ENCODE results near the gene UBE2E2.

UBE2E2 gene

GRCh38 chr3:23198801-23199200, 4.3 kb upstream of the UBE2E2 start:
- no peak overlapping the region for H3K4me3 ChIP-seq (ENCODE audit: low read depth in 1 of 2, low read length in 2 of 2)
- no peaks in the 10 kb centered on the region for H3K4me1 ChIP-seq (ENCODE audit: control insufficient read depth in 1 of 2, insufficient read depth in 2 of 2, low read length in 2 of 2)
- H3K27ac ChIP-seq (ENCODE audit: low read length), result no peak overlapping the region
- H3K9me3 ChIP-seq (ENCODE audit: control insufficient read depth in 1 of 2, low read length in 2 of 2), result no peaks in the 10 kb centered on the region
- no peaks in the 10 kb centered on the region for H3K36me3 ChIP-seq (ENCODE audit: control insufficient read depth in 1 of 2, insufficient read depth in 2 of 2, low read length in 2 of 2)
- no peaks in the 10 kb centered on the region for H3K27me3 ChIP-seq (ENCODE audit: low read depth, low read length)

GRCh38 chr3:23199649-23200048, 3.5 kb upstream of the UBE2E2 start:
- H3K36me3 ChIP-seq (ENCODE audit: control insufficient read depth in 1 of 2, insufficient read depth in 2 of 2, low read length in 2 of 2), result no peaks in the 10 kb centered on the region
- H3K27me3 ChIP-seq (ENCODE audit: low read depth, low read length), result no peaks in the 10 kb centered on the region
- no peaks in the 10 kb centered on the region for H3K9me3 ChIP-seq (ENCODE audit: control insufficient read depth in 1 of 2, low read length in 2 of 2)
- no peak overlapping the region for H3K4me3 ChIP-seq (ENCODE audit: low read depth in 1 of 2, low read length in 2 of 2)
- H3K4me1 ChIP-seq (ENCODE audit: control insufficient read depth in 1 of 2, insufficient read depth in 2 of 2, low read length in 2 of 2), result peaks cover 3% of the 10 kb centered on the region in 2 donors
- no peak overlapping the region for H3K27ac ChIP-seq (ENCODE audit: low read length)

- Histone ChIP-seq H3K27ac (ENCODE audit: low read length) (no peak overlapping the region), H3K36me3 (ENCODE audit: control insufficient read depth in 1 of 2, insufficient read depth in 2 of 2, low read length in 2 of 2) (no peaks in the 10 kb centered on the region), H3K4me1 (ENCODE audit: control insufficient read depth in 1 of 2, insufficient read depth in 2 of 2, low read length in 2 of 2) (peaks cover 7 to 17% of the 10 kb centered on the region in 2 donors), H3K9me3 (ENCODE audit: control insufficient read depth in 1 of 2, low read length in 2 of 2) (no peaks in the 10 kb centered on the region), H3K27me3 (ENCODE audit: low read depth, low read length) (no peaks in the 10 kb centered on the region), H3K4me3 (ENCODE audit: low read depth in 1 of 2, low read length in 2 of 2) (no peak overlapping the region)
These were observed 1.8 kb upstream of the UBE2E2 start for GRCh38 chr3:23201154-23201838.

GRCh38 chr3:23202203-23202920, 765 bp upstream of the UBE2E2 start:
- Histone ChIP-seq H3K27me3 (ENCODE audit: low read depth, low read length) (no peaks in the 10 kb centered on the region), H3K4me1 (ENCODE audit: control insufficient read depth in 1 of 2, insufficient read depth in 2 of 2, low read length in 2 of 2) (peaks cover 7 to 19% of the 10 kb centered on the region in 2 donors), H3K4me3 (ENCODE audit: low read depth in 1 of 2, low read length in 2 of 2) (peak overlapping the region; percentile 60 to 90), H3K9me3 (ENCODE audit: control insufficient read depth in 1 of 2, low read length in 2 of 2) (no peaks in the 10 kb centered on the region), H3K27ac (ENCODE audit: low read length) (peak overlapping the region; percentile 16), H3K36me3 (ENCODE audit: control insufficient read depth in 1 of 2, insufficient read depth in 2 of 2, low read length in 2 of 2) (no peaks in the 10 kb centered on the region)

GRCh38 chr3:23203708-23204330, 692 bp downstream of the UBE2E2 start:
- Histone ChIP-seq H3K4me3 (ENCODE audit: low read depth in 1 of 2, low read length in 2 of 2) (peak overlapping the region; percentile 88 to 90), H3K9me3 (ENCODE audit: control insufficient read depth in 1 of 2, low read length in 2 of 2) (no peaks in the 10 kb centered on the region), H3K27ac (ENCODE audit: low read length) (peak overlapping the region; percentile 45), H3K36me3 (ENCODE audit: control insufficient read depth in 1 of 2, insufficient read depth in 2 of 2, low read length in 2 of 2) (no peaks in the 10 kb centered on the region), H3K4me1 (ENCODE audit: control insufficient read depth in 1 of 2, insufficient read depth in 2 of 2, low read length in 2 of 2) (peaks cover 7 to 19% of the 10 kb centered on the region in 2 donors), H3K27me3 (ENCODE audit: low read depth, low read length) (no peaks in the 10 kb centered on the region)

- no peak overlapping the region for H3K27ac ChIP-seq (ENCODE audit: low read length)
- H3K36me3 ChIP-seq (ENCODE audit: control insufficient read depth in 1 of 2, insufficient read depth in 2 of 2, low read length in 2 of 2), result no peaks in the 10 kb centered on the region
- H3K4me1 ChIP-seq (ENCODE audit: control insufficient read depth in 1 of 2, insufficient read depth in 2 of 2, low read length in 2 of 2), result peaks cover 7 to 19% of the 10 kb centered on the region in 2 donors
- no peaks in the 10 kb centered on the region for H3K27me3 ChIP-seq (ENCODE audit: low read depth, low read length)
- no peak overlapping the region for H3K4me3 ChIP-seq (ENCODE audit: low read depth in 1 of 2, low read length in 2 of 2)
- H3K9me3 ChIP-seq (ENCODE audit: control insufficient read depth in 1 of 2, low read length in 2 of 2), result no peaks in the 10 kb centered on the region
These were observed 3.2 kb downstream of the UBE2E2 start for GRCh38 chr3:23206366-23206765.

- no peak overlapping the region for H3K4me3 ChIP-seq (ENCODE audit: low read depth in 1 of 2, low read length in 2 of 2)
- H3K27ac ChIP-seq (ENCODE audit: low read length), result no peak overlapping the region
These were observed 6.0 kb downstream of the UBE2E2 start for GRCh38 chr3:23209103-23209502.

GRCh38 chr3:23209747-23210487, 6.8 kb downstream of the UBE2E2 start:
- H3K27me3 ChIP-seq (ENCODE audit: low read depth, low read length), result no peaks in the 10 kb centered on the region
- no peak overlapping the region for H3K27ac ChIP-seq (ENCODE audit: low read length)
- H3K36me3 ChIP-seq (ENCODE audit: control insufficient read depth in 1 of 2, insufficient read depth in 2 of 2, low read length in 2 of 2), result no peaks in the 10 kb centered on the region
- no peak overlapping the region for H3K4me3 ChIP-seq (ENCODE audit: low read depth in 1 of 2, low read length in 2 of 2)
- H3K9me3 ChIP-seq (ENCODE audit: control insufficient read depth in 1 of 2, low read length in 2 of 2), result no peaks in the 10 kb centered on the region
- peaks cover 1 to 13% of the 10 kb centered on the region in 2 donors for H3K4me1 ChIP-seq (ENCODE audit: control insufficient read depth in 1 of 2, insufficient read depth in 2 of 2, low read length in 2 of 2)

More at GRCh38 chr3:23209103-23209502, 6.0 kb downstream of the UBE2E2 start:
- H3K9me3 ChIP-seq (ENCODE audit: control insufficient read depth in 1 of 2, low read length in 2 of 2), result no peaks in the 10 kb centered on the region
- no peaks in the 10 kb centered on the region for H3K27me3 ChIP-seq (ENCODE audit: low read depth, low read length)
- H3K4me1 ChIP-seq (ENCODE audit: control insufficient read depth in 1 of 2, insufficient read depth in 2 of 2, low read length in 2 of 2), result peaks cover 7 to 19% of the 10 kb centered on the region in 2 donors
- H3K36me3 ChIP-seq (ENCODE audit: control insufficient read depth in 1 of 2, insufficient read depth in 2 of 2, low read length in 2 of 2), result no peaks in the 10 kb centered on the region

- H3K9me3 ChIP-seq (ENCODE audit: control insufficient read depth in 1 of 2, low read length in 2 of 2), result no peaks in the 10 kb centered on the region
- no peak overlapping the region for H3K27ac ChIP-seq (ENCODE audit: low read length)
- H3K27me3 ChIP-seq (ENCODE audit: low read depth, low read length), result no peaks in the 10 kb centered on the region
- H3K4me3 ChIP-seq (ENCODE audit: low read depth in 1 of 2, low read length in 2 of 2), result no peak overlapping the region
- no peaks in the 10 kb centered on the region for H3K36me3 ChIP-seq (ENCODE audit: control insufficient read depth in 1 of 2, insufficient read depth in 2 of 2, low read length in 2 of 2)
- peaks cover 0 to 20% of the 10 kb centered on the region in 2 donors for H3K4me1 ChIP-seq (ENCODE audit: control insufficient read depth in 1 of 2, insufficient read depth in 2 of 2, low read length in 2 of 2)
These were observed 10.7 kb downstream of the UBE2E2 start for GRCh38 chr3:23213813-23214212.

- no peaks in the 10 kb centered on the region for H3K27me3 ChIP-seq (ENCODE audit: low read depth, low read length)
- H3K9me3 ChIP-seq (ENCODE audit: control insufficient read depth in 1 of 2, low read length in 2 of 2), result no peaks in the 10 kb centered on the region
- H3K27ac ChIP-seq (ENCODE audit: low read length), result no peak overlapping the region
- no peak overlapping the region for H3K4me3 ChIP-seq (ENCODE audit: low read depth in 1 of 2, low read length in 2 of 2)
- H3K36me3 ChIP-seq (ENCODE audit: control insufficient read depth in 1 of 2, insufficient read depth in 2 of 2, low read length in 2 of 2), result no peaks in the 10 kb centered on the region
- H3K4me1 ChIP-seq (ENCODE audit: control insufficient read depth in 1 of 2, insufficient read depth in 2 of 2, low read length in 2 of 2), result peaks cover 0 to 27% of the 10 kb centered on the region in 2 donors
These were observed 14.9 kb downstream of the UBE2E2 start for GRCh38 chr3:23217872-23218554.
